A549 (cell line): Measurements from ENCODE around the gene SLC5A4. TPM values are rescaled to one million over a fixed set of nuclear protein-coding genes. Genes with fewer than 3 reads are reported as not detected.

Source experiments
- ATAC-seq, 2 experiments: fragments of 200-7000 bp in 1 of 2; fragments of >200 bp in 1 of 2; cut with Nextera tagmentation in 1 of 2; cut with Tn5 transposase in 1 of 2; 3 replicates each; pipeline versions ENCODE4 v1.8.0 to v1.9.1; 2018 to 2020; ENCODE audit warnings: mild to moderate bottlenecking in 1 of 2, moderate library complexity in 1 of 2
- CTCF ChIA-PET: fragments of 300-600 bp; sonication (Branson Sonifier 250); formaldehyde crosslinking; extraction: SDS; loops from one replicate; lab custom pipeline; 2021; ENCODE audit warnings: antibody characterized with exemption, inconsistent platforms; lab: Yijun Ruan, JAX
- POLR2A ChIA-PET: fragments of 350-600 bp; formaldehyde crosslinking; extraction: SDS; loops from one replicate; lab custom pipeline; 2021; ENCODE audit warnings: antibody characterized with exemption, inconsistent platforms; lab: Yijun Ruan, JAX
- DNase-seq, 2 experiments: peaks; one replicate each; pipeline versions ENCODE4 v3.0.0 to v3.0.0-alpha.2; 2011 to 2016; ENCODE audit warnings: low read depth in 1 of 2, low spot score in 1 of 2
- FAIRE-seq: peaks from 2 replicates; lab custom pipeline; 2011; peaks lifted over from hg19 to GRCh38; lab: Jason Lieb, UNC
- H3K27ac ChIP-seq, 2 experiments: fragments of >200 bp; sonication (Bioruptor Twin); formaldehyde crosslinking; 3 replicates each; pipeline ENCODE4 v1.5.1; 2016 to 2017
- H3K4me1 ChIP-seq: fragments of >200 bp; sonication (Bioruptor Twin); formaldehyde crosslinking; 3 replicates; pipeline ENCODE4 v1.6.1; 2016
- H3K4me2 ChIP-seq: fragments of >200 bp; sonication (Bioruptor Twin); formaldehyde crosslinking; 3 replicates; pipeline ENCODE4 v1.6.1; 2016
- H3K4me3 ChIP-seq: fragments of >200 bp; sonication (Bioruptor Twin); formaldehyde crosslinking; 3 replicates; pipeline ENCODE4 v1.5.1; 2016
- H3K9me3 ChIP-seq: fragments of >200 bp; sonication (Bioruptor Twin); formaldehyde crosslinking; 3 replicates; pipeline ENCODE4 v1.6.1; 2016
- BHLHE40 ChIP-seq: IDR thresholded peaks from 2 replicates; pipeline ENCODE4 v1.6.1; 2012; ENCODE audit warnings: low read depth, low read length, inconsistent platforms
- CBX2 ChIP-seq: fragments of 200-600 bp; sonication (generic); IDR thresholded peaks from 2 replicates; pipeline ENCODE4 v1.6.1; 2016; ENCODE audit warnings: low read depth, mild to moderate bottlenecking, borderline replicate concordance
- CHD2 ChIP-seq: fragments of 150-350 bp; IDR thresholded peaks from 2 replicates; pipeline ENCODE4 v1.6.1; 2014; ENCODE audit warnings: low read length; ENCODE audit not compliant: partially characterized antibody
- CTCF ChIP-seq: fragments of >200 bp; sonication (Bioruptor Twin); formaldehyde crosslinking; IDR thresholded peaks from 3 replicates; pipeline ENCODE4 v1.5.1; 2016
- E2F6 ChIP-seq: IDR thresholded peaks from 2 replicates; pipeline ENCODE4 v1.6.1; 2012; ENCODE audit warnings: low read depth, borderline replicate concordance
- FOSL2 ChIP-seq, 2 experiments: fragments of 450-650 bp in 1 of 2; fragments of >200 bp in 1 of 2; sonication (Bioruptor Twin) in 1 of 2; formaldehyde crosslinking; IDR thresholded peaks; 2 replicates each; pipeline versions ENCODE4 v1.5.0 to v1.6.1; 2016 to 2020; ENCODE audit warnings: mild to moderate bottlenecking in 1 of 2, moderate library complexity in 1 of 2
- HDAC2 ChIP-seq: fragments of 200-600 bp; sonication (generic); IDR thresholded peaks from 2 replicates; pipeline ENCODE4 v1.6.1; 2016
- HES2 ChIP-seq: fragments of >200 bp; sonication (Bioruptor Twin); formaldehyde crosslinking; IDR thresholded peaks from 2 replicates; pipeline ENCODE4 v1.6.1; 2016
- HOXB5 ChIP-seq: fragments of 250-450 bp; sonication (Bioruptor Pico); IDR thresholded peaks from 2 replicates; pipeline ENCODE4 v1.5.0; 2020; ENCODE audit warnings: mild to moderate bottlenecking, moderate library complexity
- JUN ChIP-seq, 2 experiments: fragments of >200 bp; sonication (Bioruptor Twin); formaldehyde crosslinking; IDR thresholded peaks; 2 replicates in 1 of 2; 3 replicates in 1 of 2; pipeline ENCODE4 v1.6.1; 2016 to 2017
- KDM1A ChIP-seq: fragments of 200-600 bp; sonication (generic); IDR thresholded peaks from 2 replicates; pipeline ENCODE4 v1.6.1; 2016; ENCODE audit warnings: low read depth, mild to moderate bottlenecking
- MAX ChIP-seq: IDR thresholded peaks from 2 replicates; pipeline ENCODE4 v1.6.1; 2012
- MAZ ChIP-seq: fragments of 150-350 bp; IDR thresholded peaks from 2 replicates; pipeline ENCODE4 v1.6.1; 2014; ENCODE audit warnings: antibody characterized with exemption, low read depth, low read length, borderline replicate concordance
- NFE2L2 ChIP-seq: fragments of 150-350 bp; conservative IDR thresholded peaks from 2 replicates; pipeline ENCODE4 v1.6.1; 2014; ENCODE audit warnings: low read length
- NPAS2 ChIP-seq: fragments of 250-450 bp; sonication (Bioruptor Pico); IDR thresholded peaks from 2 replicates; pipeline ENCODE4 v1.8.0; 2022; ENCODE audit warnings: mild to moderate bottlenecking, moderate library complexity, borderline replicate concordance
- PBX3 ChIP-seq: IDR thresholded peaks from 2 replicates; pipeline ENCODE4 v1.6.1; 2012
- RAD21 ChIP-seq, 2 experiments: fragments of >200 bp in 1 of 2; sonication (Bioruptor Twin) in 1 of 2; formaldehyde crosslinking in 1 of 2; IDR thresholded peaks in 1 of 2; conservative IDR thresholded peaks in 1 of 2; 2 replicates in 1 of 2; 3 replicates in 1 of 2; pipeline ENCODE4 v1.6.1; 2012 to 2018; ENCODE audit warnings: inconsistent platforms in 1 of 2
- RFX5 ChIP-seq: fragments of 450-650 bp; IDR thresholded peaks from 2 replicates; pipeline ENCODE4 v1.7.1; 2014; ENCODE audit warnings: antibody characterized with exemption, mild to moderate bottlenecking, moderate library complexity
- SMC3 ChIP-seq: fragments of >200 bp; sonication (Bioruptor Twin); formaldehyde crosslinking; IDR thresholded peaks from 3 replicates; pipeline ENCODE4 v1.6.1; 2018; ENCODE audit warnings: inconsistent platforms
- TP53 ChIP-seq: fragments of 250-450 bp; sonication (Bioruptor Pico); IDR thresholded peaks from 2 replicates; pipeline ENCODE4 v1.5.0; 2021; ENCODE audit warnings: mild to moderate bottlenecking, moderate library complexity
- USF2 ChIP-seq: fragments of 450-650 bp; IDR thresholded peaks from 2 replicates; pipeline ENCODE4 v1.6.1; 2014; ENCODE audit warnings: antibody characterized with exemption
- ZFP36 ChIP-seq: fragments of 450-650 bp; IDR thresholded peaks from 2 replicates; pipeline ENCODE4 v1.6.1; 2014; ENCODE audit warnings: borderline replicate concordance; ENCODE audit not compliant: partially characterized antibody
- WGBS: methylation state at CpG from one replicate; pipeline ENCODE4 v1.1.6; 2017; ENCODE audit errors: missing lambda C conversion rate; 5-methylcytosine and 5-hydroxymethylcytosine counted together
- polyA plus RNA-seq, 4 experiments: library from polyadenylated mRNA; depleted of rRNA in 3 of 4; stranded (reverse); fragments of >200 nt; fragmentation: RNase III in 1 of 4; extraction: RNeasy Plus Mini Kit Qiagen cat#74134 plus additional on column Dnase treatment in 1 of 4; gene quantifications; 2 replicates in 3 of 4; 3 replicates in 1 of 4; pipeline ENCODE4 v1.2.3, GENCODE V29; 2011 to 2017

SLC5A4 gene
- polyA plus RNA-seq, 2 of the 4 experiments (the other 2 are of a cell fraction), result not detected

- 70% methylated on average over 14 of the region's 22 CpGs for WGBS
- TF ChIP-seq NPAS2 (CRISPR knock-in tag) (no peak), CBX2 (no peak), HDAC2 (no peak), USF2 (no peak), HOXB5 (no peak), SMC3 (peak; percentile 32; the same call in 1 of the 3 replicates), E2F6 (no peak), NFE2L2 (no peak), TP53 (CRISPR knock-in tag) (no peak), ZFP36 (no peak), CTCF (peak; percentile 53), JUN (IDR thresholded peaks at IDR 0.05) (no peak), RFX5 (no peak), HES2 (no peak), PBX3 (no peak), RAD21 (conservative IDR thresholded peaks at IDR 0.05 in 1 of 2, IDR thresholded peaks at IDR 0.05 in 1 of 2) (peak; percentile 20 to 36; a peak in 1 of 5 replicates)
- no peaks in the 10 kb centered on the region for H3K9me3 ChIP-seq
- DNase-seq, result peak; percentile 6 to 71
- ChIA-PET CTCF (interaction anchor here (0.7 to 1.3 kb wide), 5 partner anchors 8 to 230 kb away, joined by 3 to 4 read pairs (median 3); no protein-coding TSS in a partner anchor), POLR2A (no interaction called here)
- FAIRE-seq, result no peak
- H3K27ac ChIP-seq, result peak overlapping the region in 1 of 2 experiments; percentile 73; a peak in 4 of 6 replicates
- ATAC-seq, result peak; percentile 45 to 66
- peaks cover 7% of the 10 kb centered on the region; the same call in 1 of the 3 replicates for H3K4me1 ChIP-seq
- 0 out of 3 replicates have a peak overlapping the region, but pooled peaks have one; percentile 9 for H3K4me3 ChIP-seq
- H3K4me2 ChIP-seq, result peak overlapping the region; percentile 99
Measured at GRCh38 chr22:32206774-32207758, 48.1 kb downstream of the SLC5A4 start.

- peak; percentile 7 to 19 for DNase-seq
- peak overlapping the region in 1 of 2 experiments; percentile 73; a peak in 4 of 6 replicates for H3K27ac ChIP-seq
- peak overlapping the region; percentile 99 for H3K4me2 ChIP-seq
- no peaks in the 10 kb centered on the region for H3K9me3 ChIP-seq
- H3K4me3 ChIP-seq, result peak overlapping the region; percentile 9; the same call in 1 of the 3 replicates
- TF ChIP-seq CBX2 (no peak), CHD2 (no peak), HES2 (no peak), TP53 (CRISPR knock-in tag) (no peak), JUN (IDR thresholded peaks at IDR 0.05) (no peak), KDM1A (no peak), MAX (no peak), RAD21 (conservative IDR thresholded peaks at IDR 0.05 in 1 of 2, IDR thresholded peaks at IDR 0.05 in 1 of 2) (no peak), BHLHE40 (no peak), FOSL2 (IDR thresholded peaks at IDR 0.05) (no peak), FOSL2 (CRISPR knock-in tag; IDR thresholded peaks at IDR 0.05) (no peak), MAZ (no peak)
- FAIRE-seq, result no peak
- peaks cover 7% of the 10 kb centered on the region; the same call in 1 of the 3 replicates for H3K4me1 ChIP-seq
- ChIA-PET CTCF (interaction anchor here (0.6 kb wide), 1 partner anchor 248 kb away, joined by 3 read pairs; no protein-coding TSS in a partner anchor), POLR2A (no interaction called here)
- 47% methylated on average over 10 of the region's 30 CpGs for WGBS
- ATAC-seq, result peak; percentile 28 to 41; a peak in 3 of 6 replicates
Measured at GRCh38 chr22:32205974-32206773, 49.0 kb downstream of the SLC5A4 start.
